GM21526 (cell line): ENCODE results near the gene FAM204A.

Experiments used
- ATAC-seq: cut with Tn5 transposase; IDR thresholded peaks from one replicate; pipeline ENCODE4 v1.9.1; 2021; ENCODE audit warnings: moderate library complexity; ENCODE audit not compliant: unreplicated experiment, low FRiP score

Gene FAM204A

DNA sequence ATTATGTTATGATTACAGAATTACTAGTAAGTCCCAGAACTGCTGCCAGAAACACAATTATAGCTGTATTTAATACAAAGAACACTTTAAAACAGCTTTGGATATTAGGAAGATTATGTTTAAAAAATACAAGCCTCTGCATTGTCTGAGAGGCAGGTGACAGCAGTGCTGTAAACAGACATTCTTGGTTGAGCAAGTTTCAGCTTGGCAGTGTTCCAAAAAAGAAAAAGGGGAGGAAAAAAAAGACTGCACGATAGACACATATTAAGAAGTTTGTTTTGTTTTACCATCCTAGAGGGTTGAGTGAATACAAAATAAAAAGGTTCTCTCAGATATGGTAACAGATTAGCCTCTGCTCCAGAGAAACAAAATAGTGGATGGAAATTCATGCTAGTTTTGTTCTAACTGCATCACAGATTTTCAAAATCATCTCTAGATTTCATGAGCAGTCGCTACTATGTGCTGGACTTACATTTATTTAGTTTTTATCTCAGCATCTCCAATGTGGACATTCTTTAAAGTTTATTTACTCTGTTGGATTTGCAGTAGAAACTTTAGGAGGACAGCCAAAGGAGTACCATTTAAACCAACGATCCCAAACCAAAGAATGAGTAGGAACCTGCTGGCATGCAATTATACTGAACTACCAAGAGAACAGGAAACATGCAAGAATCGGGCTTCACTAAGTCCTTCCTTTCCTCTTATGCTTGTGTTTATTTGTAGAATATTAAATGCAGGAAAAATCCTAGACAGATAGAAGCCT lies 9.0 kb downstream of the FAM204A start:
- ATAC-seq: no peak

DNA sequence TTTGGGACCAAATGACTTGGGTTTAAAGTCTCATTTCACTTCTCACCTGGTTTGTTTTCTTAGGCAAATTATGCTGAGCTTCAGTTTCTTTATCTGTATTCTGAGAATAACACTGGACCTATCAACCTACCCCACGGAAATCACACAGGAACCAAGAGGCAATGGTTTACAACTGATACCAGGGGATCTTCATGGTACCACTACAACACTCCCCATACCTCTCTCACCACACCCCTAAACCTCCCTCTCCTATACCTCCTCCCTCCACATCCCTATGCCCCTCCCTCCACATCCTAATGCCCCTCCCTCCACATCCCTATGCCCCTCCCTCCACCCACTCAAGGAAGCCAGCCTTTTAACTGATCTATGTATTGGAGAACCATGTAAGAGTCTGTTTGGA lies 9.9 kb downstream of the FAM204A start:
- peak; percentile 67 for ATAC-seq

DNA sequence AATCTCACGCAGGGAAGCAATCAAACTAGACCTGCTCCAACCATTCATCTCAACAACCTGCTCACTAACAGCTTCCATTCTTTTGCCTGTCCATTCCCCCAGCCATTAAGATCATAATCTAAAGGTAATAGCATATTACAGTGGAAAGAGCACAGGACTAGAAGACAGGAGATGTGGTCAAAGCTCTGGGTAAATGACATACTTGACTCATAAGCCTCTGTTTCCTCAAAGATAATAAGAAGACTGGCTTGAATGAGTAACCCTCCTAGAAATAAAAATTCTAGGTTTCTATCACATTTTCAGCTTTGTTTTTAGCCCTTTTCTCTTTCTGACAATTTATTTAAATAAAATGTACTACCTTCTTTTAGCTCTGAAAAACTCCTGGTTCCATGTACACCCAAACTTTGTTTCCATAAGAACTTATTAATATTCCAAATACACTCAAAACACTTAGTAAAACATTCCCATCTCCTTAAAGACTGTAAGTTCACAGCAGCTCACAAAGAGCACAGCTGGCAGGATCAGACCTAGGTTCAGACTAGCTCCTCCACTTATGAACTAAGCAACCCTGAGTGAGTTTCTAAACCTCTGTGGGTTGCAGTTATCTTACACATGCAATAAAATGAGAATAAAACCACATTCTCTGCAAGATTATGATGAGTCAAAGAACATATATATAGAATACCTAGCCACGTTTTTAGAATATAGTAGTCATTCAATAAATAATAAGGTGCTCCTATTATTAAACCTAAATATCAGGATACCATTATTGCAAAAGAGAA lies 11.6 kb downstream of the FAM204A start:
- ATAC-seq: no peak

DNA sequence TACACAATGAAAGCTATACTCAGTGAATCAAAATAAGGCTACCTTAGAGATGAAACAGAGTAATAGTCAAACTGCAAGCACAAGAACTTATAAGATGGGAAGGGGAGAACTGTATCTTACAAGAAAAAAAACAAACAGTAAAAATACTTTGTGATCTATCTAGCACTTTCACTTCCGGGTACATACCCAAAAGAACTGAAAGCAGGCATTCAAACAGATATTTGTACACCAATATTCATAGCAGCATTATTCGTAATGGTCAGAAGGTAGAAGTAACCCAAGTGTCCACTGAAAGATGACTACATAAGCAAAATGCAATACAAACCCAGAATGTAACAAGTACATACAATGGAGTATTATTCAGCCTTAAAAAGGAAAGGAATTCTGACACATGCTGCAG lies 18.0 kb downstream of the FAM204A start:
- ATAC-seq: peak; percentile 53

DNA sequence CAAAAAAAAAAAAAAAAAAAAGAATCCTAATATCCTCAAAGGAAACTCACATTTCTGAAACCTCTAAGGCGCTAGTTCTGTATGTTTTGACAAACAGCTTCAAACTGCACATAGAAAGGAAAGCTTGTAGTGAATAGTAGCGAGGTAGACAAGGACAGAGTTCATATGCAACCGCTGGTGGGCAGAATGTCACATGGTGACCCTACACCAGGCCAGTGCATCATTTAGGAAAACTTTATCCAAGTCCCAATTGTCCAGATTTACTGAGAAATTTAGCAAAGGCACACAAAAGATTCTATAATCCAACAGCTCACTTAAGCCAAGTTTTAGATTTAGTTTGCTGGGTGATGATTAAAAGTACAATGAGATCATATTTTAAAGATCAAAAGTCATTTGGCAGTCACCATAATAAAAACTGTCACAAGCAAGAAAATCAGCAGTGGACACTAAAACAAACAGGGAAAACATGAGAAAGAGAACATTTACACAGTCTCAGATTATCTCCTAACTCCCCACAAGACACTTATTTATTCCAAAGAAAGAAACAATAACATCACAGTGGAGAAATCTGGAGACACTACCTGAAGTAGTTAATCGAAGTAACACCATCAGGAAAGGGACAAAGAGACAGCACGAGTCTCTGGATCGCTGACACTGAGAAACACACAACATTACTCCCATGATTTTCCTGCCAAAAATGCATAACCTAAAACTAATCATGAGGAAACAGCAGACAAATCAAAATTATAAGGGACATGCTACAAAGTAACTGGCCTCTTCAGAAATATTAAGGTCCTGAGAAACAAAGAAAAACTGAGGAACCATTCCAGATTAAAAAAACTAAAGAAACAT lies 20.2 kb downstream of the FAM204A start:
- ATAC-seq: no peak

DNA sequence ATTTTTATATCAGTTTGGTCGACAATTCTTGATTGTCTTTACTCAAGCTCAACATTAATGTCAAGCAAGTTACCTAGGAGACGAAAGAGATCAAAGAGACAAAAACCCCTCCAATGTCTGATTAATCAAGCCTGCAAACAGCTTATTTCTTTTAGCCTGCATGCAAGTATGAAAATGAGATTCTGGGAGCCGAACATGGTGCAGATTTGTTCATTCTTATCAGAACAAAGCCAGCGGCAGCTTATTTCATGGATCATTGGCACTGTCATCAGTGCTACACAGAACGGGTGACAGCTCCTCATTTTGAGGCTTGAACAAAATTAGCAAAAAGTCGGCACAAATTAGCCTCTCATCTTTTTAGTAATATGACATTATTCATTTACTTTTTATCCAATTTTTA lies 26.5 kb downstream of the FAM204A start:
- ATAC-seq: no peak

DNA sequence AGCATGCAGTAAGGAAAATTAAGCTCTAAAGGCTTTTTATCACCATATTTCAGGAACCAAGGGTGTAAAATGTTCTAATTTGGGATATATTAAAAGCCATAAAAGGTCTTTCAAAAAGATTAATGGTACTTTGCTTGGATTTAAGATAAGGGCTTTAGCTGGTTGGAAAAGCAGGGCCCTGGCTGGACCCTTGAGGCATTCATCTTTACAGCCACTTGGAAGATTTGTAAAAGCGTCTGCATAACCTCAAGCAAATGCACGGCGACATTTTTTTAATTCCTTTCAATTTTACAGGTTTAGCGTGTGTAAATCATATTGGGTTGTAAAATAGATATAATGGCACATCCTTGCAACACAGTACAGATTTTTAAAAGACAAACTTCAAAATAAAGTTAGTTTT lies 27.2 kb downstream of the FAM204A start:
- ATAC-seq: no peak

DNA sequence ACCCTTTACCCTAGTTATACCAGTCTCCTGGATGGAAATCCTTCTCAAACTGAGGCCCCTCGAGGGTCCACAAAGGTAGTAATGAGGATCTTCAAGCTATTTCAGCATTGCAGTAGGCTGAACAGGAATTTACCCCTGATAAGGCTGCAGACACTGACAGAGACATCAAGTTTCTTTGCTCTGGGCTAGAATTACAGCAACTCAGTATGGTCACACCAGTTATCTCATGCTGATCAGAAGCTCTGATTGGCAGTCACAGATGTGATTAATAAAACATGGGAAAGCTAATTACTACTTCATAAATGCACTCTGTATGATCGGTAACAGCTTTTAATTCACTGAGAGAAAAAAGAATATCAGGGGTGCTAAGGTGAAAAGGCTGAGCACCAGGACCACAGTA lies 30.6 kb downstream of the FAM204A start:
- no peak for ATAC-seq

DNA sequence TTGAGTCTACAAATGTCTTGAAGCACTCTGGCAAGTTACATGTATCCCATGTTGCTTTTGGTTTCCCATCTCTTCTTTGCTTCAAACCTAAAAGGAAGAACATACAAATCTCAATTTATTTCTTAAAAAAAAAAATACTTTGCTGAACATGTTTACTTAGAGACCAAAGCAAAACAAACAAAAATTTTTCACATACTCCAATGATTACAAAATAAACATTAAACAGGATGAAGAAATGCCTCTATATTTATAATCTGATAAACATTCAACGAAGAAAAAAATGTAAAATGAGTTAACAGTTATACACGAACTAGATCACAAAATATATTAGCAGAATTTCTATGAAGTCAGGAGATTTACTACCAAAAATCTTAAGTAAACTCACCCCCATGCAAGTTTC lies 31.3 kb downstream of the FAM204A start:
- ATAC-seq: no peak

DNA sequence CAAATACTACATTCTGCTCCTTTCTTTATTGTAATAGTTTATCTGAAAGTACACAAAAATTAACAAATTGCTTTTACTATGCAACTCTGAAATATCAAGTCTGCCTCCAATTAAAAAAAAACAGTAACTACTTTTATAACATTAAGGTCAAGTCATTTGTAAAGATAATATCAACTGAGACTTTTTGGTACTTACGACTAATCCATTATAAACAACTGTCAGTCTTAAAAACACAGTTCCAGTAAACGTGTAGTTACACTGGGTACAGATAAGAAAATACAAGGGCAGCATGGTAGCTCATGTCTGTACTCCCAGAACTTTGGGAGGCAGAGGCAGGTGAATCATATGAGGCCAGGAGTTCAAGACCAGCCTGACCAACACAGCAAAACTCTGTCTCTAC lies 32.2 kb downstream of the FAM204A start:
- ATAC-seq: no peak

DNA sequence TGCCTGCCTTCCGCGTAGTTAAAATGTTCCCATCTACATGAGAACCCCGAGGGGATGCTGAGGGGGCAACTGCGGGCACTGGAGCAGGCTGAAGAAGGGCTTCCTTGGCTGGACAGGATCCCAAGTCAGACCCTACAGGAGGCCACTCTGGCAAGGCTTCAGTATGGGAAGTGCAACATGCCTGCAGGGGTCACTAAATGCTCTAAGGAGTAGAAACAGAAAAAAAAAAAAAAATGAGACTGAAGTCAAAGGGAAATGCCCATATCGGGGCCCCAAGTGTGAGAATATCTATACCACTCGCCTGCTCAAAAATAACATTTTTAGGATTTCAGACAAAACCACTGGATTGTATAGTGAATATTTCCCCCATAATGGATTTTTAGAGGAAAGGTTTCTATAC lies 33.5 kb downstream of the FAM204A start:
- ATAC-seq: no peak

DNA sequence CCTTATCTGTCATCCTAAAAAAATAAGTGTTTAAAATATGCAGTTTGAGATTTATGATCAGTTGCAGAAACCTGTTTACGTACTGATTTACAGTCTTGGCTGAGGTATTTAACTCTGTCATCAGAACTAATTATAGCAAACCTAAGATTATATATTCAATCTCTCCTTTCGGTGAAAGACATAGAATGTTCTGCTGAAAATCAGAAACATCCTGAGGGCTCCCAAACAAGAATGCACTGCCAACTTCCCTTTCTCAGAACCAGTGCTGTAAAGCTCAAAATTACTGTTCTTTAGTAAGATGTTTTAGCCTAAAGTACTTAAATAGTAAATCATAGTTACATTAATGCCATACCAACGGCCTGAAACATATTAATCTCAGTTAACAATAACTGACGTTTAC lies 34.3 kb downstream of the FAM204A start:
- ATAC-seq: no peak

DNA sequence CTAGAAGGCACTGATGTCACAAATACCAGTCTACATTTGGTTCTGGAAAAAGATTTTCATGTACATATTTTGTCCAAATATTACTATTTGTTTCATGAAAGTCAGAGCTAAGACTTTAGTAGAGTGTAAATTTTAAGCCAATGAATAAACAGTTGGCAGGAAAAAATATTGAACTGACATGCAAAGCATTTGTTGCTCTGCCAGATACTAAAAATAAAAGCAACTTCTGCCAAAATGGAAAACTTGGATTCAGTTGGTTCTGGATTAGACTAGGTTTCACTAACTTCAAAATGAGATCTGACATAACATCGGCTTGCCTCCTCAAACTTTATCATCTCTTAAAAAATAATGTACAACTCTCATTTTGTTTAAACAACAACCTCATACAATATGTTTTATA lies 34.9 kb downstream of the FAM204A start:
- ATAC-seq: no peak

DNA sequence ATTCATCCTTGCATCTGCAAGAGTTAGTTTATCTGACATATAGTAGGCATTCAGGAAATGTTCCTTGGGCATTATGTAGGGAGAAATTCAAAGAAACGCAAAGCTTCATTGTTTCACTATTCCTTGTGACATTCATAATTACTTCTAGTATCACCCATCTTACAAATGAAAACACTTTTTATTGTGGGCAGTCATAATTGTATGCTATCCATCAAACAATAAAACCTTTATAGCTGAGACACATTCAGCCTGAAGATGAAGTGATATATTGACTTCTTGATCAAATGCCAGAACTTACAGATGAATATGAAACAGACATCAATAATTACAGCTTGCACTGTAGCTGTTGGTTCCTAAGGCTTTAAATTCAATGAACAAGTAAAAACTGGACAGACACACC lies 36.4 kb downstream of the FAM204A start:
- ATAC-seq: no peak

DNA sequence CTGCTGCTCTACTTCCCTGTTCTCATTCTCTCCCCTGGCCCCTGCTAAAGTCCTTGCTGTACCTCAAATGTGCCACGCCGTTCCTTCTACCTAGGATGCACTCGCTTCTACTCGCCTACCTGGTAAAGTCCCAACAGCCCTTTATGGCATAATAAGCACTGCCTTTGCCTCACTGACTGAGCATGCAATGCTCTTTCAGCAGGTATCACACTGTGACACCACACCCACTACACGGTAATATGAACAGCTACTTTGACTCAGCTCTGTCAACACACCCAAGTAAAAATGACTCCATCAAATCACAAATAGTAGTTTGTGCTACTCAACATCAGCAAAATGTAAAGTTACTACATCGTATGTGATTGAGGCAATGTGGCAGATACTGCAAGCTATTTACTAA lies 37.6 kb downstream of the FAM204A start:
- no peak for ATAC-seq

DNA sequence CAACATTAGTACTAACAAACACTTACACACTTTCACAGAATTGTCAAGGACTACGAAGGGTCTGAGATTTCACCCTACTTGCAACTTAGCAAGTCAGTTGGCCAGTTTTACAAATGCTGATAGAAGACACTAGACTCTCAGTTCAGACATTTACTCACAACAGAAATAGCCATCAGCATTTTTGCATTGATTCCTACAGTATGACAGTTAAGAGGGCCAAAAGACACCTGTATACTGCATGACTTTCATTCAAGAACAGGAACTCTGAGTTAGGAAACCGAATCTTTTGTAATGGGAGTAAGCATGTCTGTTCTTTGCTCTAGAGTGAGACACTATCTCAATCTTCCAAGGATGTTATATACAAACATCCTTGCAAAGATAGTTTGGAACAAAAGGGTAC lies 40.9 kb downstream of the FAM204A start:
- ATAC-seq: no peak

DNA sequence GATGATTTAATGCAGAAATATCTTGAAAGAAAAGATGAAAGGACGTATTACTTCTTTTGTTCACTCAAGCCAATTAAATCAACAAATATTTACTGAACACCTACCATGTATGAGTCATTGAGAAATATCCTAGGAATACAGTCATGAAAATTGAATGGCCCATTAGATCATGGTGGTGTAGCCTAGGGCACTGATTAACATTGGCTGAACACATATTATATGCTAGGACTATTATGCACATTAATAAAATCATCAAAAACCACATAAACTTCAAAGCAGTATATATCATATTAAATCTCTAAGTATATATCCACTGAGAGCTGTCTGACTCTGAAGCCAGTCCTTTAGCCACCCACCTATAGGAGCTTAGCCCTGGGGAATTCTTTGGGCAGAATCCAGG lies 41.8 kb downstream of the FAM204A start:
- no peak for ATAC-seq

DNA sequence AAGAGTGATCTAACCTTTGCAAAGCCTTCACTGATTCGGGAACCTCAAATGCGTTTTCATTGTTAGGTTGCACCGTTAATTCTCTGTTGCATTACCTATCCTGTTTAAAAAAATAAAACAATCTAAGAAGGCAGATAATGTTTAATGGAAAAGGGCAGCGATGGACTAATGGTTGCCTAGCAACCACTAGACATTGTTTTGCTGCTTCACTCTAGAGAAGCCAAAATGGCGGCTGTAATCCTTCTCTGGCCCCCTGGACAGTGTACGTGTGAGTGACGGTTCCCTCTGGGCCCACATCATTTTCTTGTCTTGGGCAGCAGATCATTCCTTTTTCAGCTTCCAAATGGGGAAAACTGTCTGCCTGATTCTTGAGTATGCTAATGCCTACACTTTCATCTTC lies 43.3 kb downstream of the FAM204A start:
- ATAC-seq: no peak

DNA sequence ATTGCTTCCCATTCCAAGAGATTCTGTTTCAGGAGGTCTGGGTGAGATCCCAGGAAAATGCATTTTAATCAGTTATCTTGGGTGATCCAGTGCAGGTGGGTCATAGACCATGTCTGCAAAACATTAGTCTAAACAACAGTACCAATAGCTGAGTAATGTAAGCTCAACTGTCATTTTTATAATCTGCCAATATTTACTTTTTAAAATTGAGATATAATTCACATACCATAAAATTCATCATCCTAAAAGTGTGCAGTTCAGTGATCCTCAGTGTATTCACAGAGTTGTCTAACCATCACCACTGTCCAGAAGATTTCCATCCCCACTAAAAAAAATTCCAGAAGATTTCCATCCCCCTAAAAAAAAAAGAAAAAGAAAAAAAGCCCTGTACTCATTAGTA lies 51.0 kb downstream of the FAM204A start:
- ATAC-seq: no peak

DNA sequence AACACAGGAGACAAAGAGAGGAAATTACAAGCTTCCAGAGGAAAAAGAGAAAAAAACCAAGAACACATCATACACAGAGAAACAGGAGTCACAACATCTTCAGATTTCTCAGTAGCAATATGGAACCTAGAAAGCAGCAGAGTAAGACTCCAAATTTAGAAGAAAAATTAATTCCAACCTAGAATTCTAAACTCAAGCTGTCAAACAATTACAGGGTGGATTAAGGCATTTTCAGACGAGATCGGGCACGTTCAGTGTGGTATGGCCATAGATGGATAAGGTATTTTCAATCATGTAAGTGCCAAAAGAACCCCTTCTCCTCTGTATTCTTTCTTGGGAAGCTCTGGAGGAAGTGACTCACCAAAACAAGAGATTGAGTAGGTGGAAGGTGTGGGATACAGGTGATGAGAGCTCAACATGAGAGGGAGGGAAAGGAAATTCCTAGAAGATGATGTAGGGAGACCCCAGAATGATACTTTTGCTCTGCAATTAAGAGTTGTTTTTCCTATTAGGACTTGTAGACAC lies 51.6 kb downstream of the FAM204A start:
- ATAC-seq: no peak
